Heart right ventricle (tissue), 16 donors: ENCODE results near the gene KNDC1. TPM values are rescaled to one million over a fixed set of nuclear protein-coding genes. Genes with fewer than 3 reads are reported as not detected.

Experiments used
- ATAC-seq, 8 donors: fragments of 200-7000 bp; cut with Tn5 transposase; one replicate each; pipeline ENCODE4 v1.9.1; 2020; ENCODE audit warnings: mild to moderate bottlenecking in 8 of 8, moderate library complexity in 8 of 8, moderate number of reproducible peaks in 1 of 8
- DNase-seq, 2 donors: peaks; one replicate each; pipeline ENCODE4 v3.0.0-alpha.2; 2020
- H3K27ac ChIP-seq, 10 donors: fragments of 200-600 bp; sonication (generic) in 2 of 10; one replicate each; pipeline versions ENCODE4 v1.5.0 to v1.8.0; 2020 to 2022; ENCODE audit warnings: mild to moderate bottlenecking in 3 of 10
- H3K27me3 ChIP-seq, 7 donors: fragments of 200-600 bp; one replicate each; pipeline ENCODE4 v1.8.0; 2021 to 2022; ENCODE audit warnings: mild to moderate bottlenecking in 2 of 7
- H3K36me3 ChIP-seq, 9 donors: fragments of 200-600 bp; sonication (generic) in 1 of 9; one replicate each; pipeline versions ENCODE4 v1.5.0 to v1.8.0; 2020 to 2022; ENCODE audit warnings: mild to moderate bottlenecking in 2 of 9
- H3K4me1 ChIP-seq, 9 donors: fragments of 200-600 bp; sonication (generic) in 1 of 9; one replicate each; pipeline versions ENCODE4 v1.5.0 to v1.8.0; 2020 to 2022; ENCODE audit warnings: mild to moderate bottlenecking in 4 of 9
- H3K4me3 ChIP-seq, 10 donors: fragments of 200-600 bp; sonication (generic) in 2 of 10; one replicate each; pipeline versions ENCODE4 v1.5.0 to v1.8.0; 2020 to 2022; ENCODE audit warnings: mild to moderate bottlenecking in 7 of 10, moderate library complexity in 2 of 10
- H3K9me3 ChIP-seq, 11 donors: fragments of 200-600 bp in 10 of 11; sonication (generic) in 2 of 11; one replicate each; pipeline versions ENCODE4 v1.5.0 to v1.8.0; 2013 to 2022; ENCODE audit warnings: mild to moderate bottlenecking in 2 of 11, control low read depth in 1 of 11, moderate library complexity in 1 of 11
- CTCF ChIP-seq, 9 donors: fragments of 200-600 bp; sonication (generic) in 2 of 9; IDR thresholded peaks; one replicate each; pipeline versions ENCODE4 v1.5.0 to v1.8.0; 2021 to 2022; ENCODE audit warnings: antibody characterized with exemption in 9 of 9, mild to moderate bottlenecking in 5 of 9, moderate library complexity in 1 of 9
- WGBS, 2 donors: extraction: QIAGEN DNeasy Blood & Tissue Kit; methylation state at CpG; one replicate each; pipeline ENCODE4 v1.1.7; 2013; ENCODE audit warnings: inconsistent platforms in 1 of 2; 5-methylcytosine and 5-hydroxymethylcytosine counted together
- intact Hi-C, 10 donors: fragments of 100-400 bp; cut with DNase I; formaldehyde crosslinking; loops; one replicate each; pipeline versions ENCODE4 v1.11.1 to v1.14.2; 2022
- polyA plus RNA-seq, 2 donors: library from polyadenylated mRNA; stranded (reverse); fragments of 200-250 nt; gene quantifications; one replicate each; pipeline ENCODE4 v1.2.3, GENCODE V29; 2013
- total RNA-seq, 10 donors: library from RNA; stranded (reverse); fragmentation: NEBNext Ultra II Directional in 3 of 10; extraction: Animal tissue kit (Norgen Biotek cat#: 25700) in 3 of 10; gene quantifications; one replicate each; pipeline versions ENCODE4 v1.2.1 to v1.2.4, GENCODE V29; 2021 to 2023
- donor health status: Arrhythmogenic right ventricular cardiomyopathy.
- donor health status: ischemic (EF 13 %, LVEDD 7.1; RV severe dilation, severe dysfunction).
- donor health status: healthy with polysubstance abuse.
- donor health status: DM: no; HTN: yes; CAD: no.
- donor health status: DM: no; HTN: no; CAD: no.
- donor health status: ischemic (EF 25% LVEDD 6.9; RV normal size, moderate dysfunction).
- donor health status: ischemic (EF 25% LVEDD 5.7; RV mildly dilated, moderate dysfunction).
- donor health status: healthy.
- donor health status: DM: yes; HTN: yes; CAD: no.
- donor health status: Ischemic cardiomyopathy.
- donor health status: ischemic (EF 35%, LVEDD 5.7; RV mildly dilated, moderate dysfunction).
- donor health status: nonischemic (EF 11% LVEDD 7.7; RV severe dilation, severe dysfunction).
- donor health status: DM: yes; HTN: yes; CAD: no.
- donor health status: PGD.
- donor health status: ischemic (EF 29% LVEDD 5.4; RV normal size, mild dysfunction).
- donor health status: nonischemic (EF 23%, LVEDD 6.1; RV moderate dilation, normal function).

KNDC1 gene
- total and polyA plus RNA-seq, 12 donors, result 0.04 to 0.88 (median 0.14) TPM; not detected in 3

- intact Hi-C loops, result no loop called here
- H3K4me3 ChIP-seq, result no peak overlapping the region
- peaks cover 8 to 17% (median 12%) of the 10 kb centered on the region in 9 donors for H3K4me1 ChIP-seq
- peaks cover 13 to 69% (median 52%) of the 10 kb centered on the region in 7 donors for H3K27me3 ChIP-seq
- no peak overlapping the region for H3K27ac ChIP-seq
- ATAC-seq (no peak), DNase-seq (no peak)
- H3K36me3 ChIP-seq, result no peaks in the 10 kb centered on the region
- WGBS, 2 donors, result 75 to 78% methylated on average over 26 of the region's 26 CpGs
- no peak for TF ChIP-seq CTCF (IDR thresholded peaks at IDR 0.05)
- no peaks in the 10 kb centered on the region for H3K9me3 ChIP-seq
Observed at GRCh38 chr10:133164816-133165555, 5.0 kb downstream of the KNDC1 start.

GRCh38 chr10:133165556-133166503, 5.8 kb downstream of the KNDC1 start:
- WGBS, 2 donors, result 87 to 90% methylated on average over 40 of the region's 40 CpGs
- no peak for DNase-seq

GRCh38 chr10:133166504-133166827, 6.4 kb downstream of the KNDC1 start:
- DNase-seq (no peak), ATAC-seq (peak in 1 of 8 donors; percentile 23)
- no peak overlapping the region for H3K27ac ChIP-seq
- H3K4me1 ChIP-seq, result peaks cover 0 to 5% (median under 1%) of the 10 kb centered on the region in 9 donors
- no peaks in the 10 kb centered on the region for H3K36me3 ChIP-seq
- H3K9me3 ChIP-seq, result no peaks in the 10 kb centered on the region
- intact Hi-C loops, result no loop called here
- H3K27me3 ChIP-seq, result peaks cover 6 to 56% (median 42%) of the 10 kb centered on the region in 7 donors
- no peak overlapping the region for H3K4me3 ChIP-seq
- TF ChIP-seq CTCF (IDR thresholded peaks at IDR 0.05), result no peak
- WGBS, 2 donors, result 93 to 94% methylated on average over 11 of the region's 11 CpGs

More at GRCh38 chr10:133165556-133166503, 5.8 kb downstream of the KNDC1 start:
- Histone ChIP-seq H3K27ac (no peak overlapping the region), H3K4me1 (peaks cover 3 to 12% (median 7%) of the 10 kb centered on the region in 9 donors), H3K36me3 (no peaks in the 10 kb centered on the region), H3K4me3 (no peak overlapping the region), H3K9me3 (no peaks in the 10 kb centered on the region), H3K27me3 (peaks cover 13 to 63% (median 46%) of the 10 kb centered on the region in 7 donors)
- intact Hi-C loops, result no loop called here
- no peak for TF ChIP-seq CTCF (IDR thresholded peaks at IDR 0.05)
- ATAC-seq, result peak in 1 of 8 donors; percentile 14
